Activated CD4-positive, alpha-beta T cell treated with anti-CD3 and anti-CD28 coated beads, Interleukin-2, amount 10 ng/mL, durations not matched to agents 24 days and 14 days (primary cell): Measurements from ENCODE around the gene HTRA1. TPM values are rescaled to one million over a fixed set of nuclear protein-coding genes. Genes with fewer than 3 reads are reported as not detected.

ENCODE experiments used
- DNase-seq: peaks from one replicate; pipeline ENCODE4 v3.0.0; 2022
- H3K27ac Mint-ChIP-seq: one replicate; pipeline ENCODE4 v1.8.0; 2022; ENCODE audit warnings: mild to moderate bottlenecking, mixed read lengths
- H3K27me3 Mint-ChIP-seq: one replicate; pipeline ENCODE4 v1.8.0; 2022; ENCODE audit warnings: mixed read lengths
- H3K36me3 Mint-ChIP-seq: one replicate; pipeline ENCODE4 v1.8.0; 2022; ENCODE audit warnings: low read depth, mild to moderate bottlenecking, mixed read lengths
- H3K4me1 Mint-ChIP-seq: one replicate; pipeline ENCODE4 v1.8.0; 2021; ENCODE audit warnings: mixed read lengths
- H3K4me3 Mint-ChIP-seq: one replicate; pipeline ENCODE4 v1.8.0; 2022; ENCODE audit warnings: mild to moderate bottlenecking, moderate library complexity, mixed read lengths
- H3K9me3 Mint-ChIP-seq: one replicate; pipeline ENCODE4 v1.8.0; 2021; ENCODE audit warnings: mixed read lengths
- intact Hi-C: fragments of 100-400 bp; cut with micrococcal nuclease; formaldehyde crosslinking; loops from one replicate; pipeline ENCODE4 v1.15.1; 2023
- total RNA-seq: library from RNA; stranded (reverse); gene quantifications from 2 replicates; pipeline ENCODE4 v1.2.3, GENCODE V29; 2022

Gene HTRA1
- total RNA-seq = not detected in 2 replicates

DNA sequence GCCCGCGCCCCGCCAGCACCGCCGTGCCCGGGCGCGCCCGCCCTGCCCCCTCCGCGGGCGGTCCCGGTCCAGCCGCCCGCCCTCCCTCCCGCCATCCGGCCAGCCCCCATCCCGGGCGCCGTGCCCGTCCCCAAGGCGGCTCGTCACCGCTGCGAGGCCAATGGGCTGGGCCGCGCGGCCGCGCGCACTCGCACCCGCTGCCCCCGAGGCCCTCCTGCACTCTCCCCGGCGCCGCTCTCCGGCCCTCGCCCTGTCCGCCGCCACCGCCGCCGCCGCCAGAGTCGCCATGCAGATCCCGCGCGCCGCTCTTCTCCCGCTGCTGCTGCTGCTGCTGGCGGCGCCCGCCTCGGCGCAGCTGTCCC, at the start of gene HTRA1:
Gene HTRA1, plus strand, starts transcription at position 187 of the 362 bp plus-strand sequence. Its CDS starts 100 bp downstream, at position 287.
- intact Hi-C loops = loop anchor here (10.0 kb wide), 1 partner anchor 103 kb away; the partner anchor contains the start of gene DMBT1
- H3K9me3 Mint-ChIP-seq = no peaks in the 10 kb centered on the region
- H3K27me3 Mint-ChIP-seq = peaks cover 71% of the 10 kb centered on the region
- H3K27ac Mint-ChIP-seq = no peak within 1 kb of the TSS
- peaks cover 2% of the 10 kb centered on the region for H3K4me1 Mint-ChIP-seq
- no peak for DNase-seq
- no peaks in the 10 kb centered on the region for H3K36me3 Mint-ChIP-seq
- peak within 1 kb of the TSS; percentile 60 for H3K4me3 Mint-ChIP-seq

GRCh38 chr10:122413327-122413726, 48.0 kb upstream of the HTRA1 start:
- Mint-ChIP-seq H3K36me3 (peaks cover 15% of the 10 kb centered on the region), H3K9me3 (no peaks in the 10 kb centered on the region), H3K4me1 (peaks cover 14% of the 10 kb centered on the region), H3K27me3 (peaks cover 7% of the 10 kb centered on the region), H3K4me3 (no peak overlapping the region), H3K27ac (no peak overlapping the region)
- intact Hi-C loops = no loop called here
- DNase-seq = no peak

- intact Hi-C loops = loop anchor here (1.0 kb wide), 1 partner anchor 42 kb away; no protein-coding TSS in a partner anchor
- peaks cover 2% of the 10 kb centered on the region for H3K27me3 Mint-ChIP-seq
- peaks cover 29% of the 10 kb centered on the region for H3K4me1 Mint-ChIP-seq
- no peak overlapping the region for H3K4me3 Mint-ChIP-seq
- H3K9me3 Mint-ChIP-seq = no peaks in the 10 kb centered on the region
- H3K27ac Mint-ChIP-seq = no peak overlapping the region
- DNase-seq = no peak
- H3K36me3 Mint-ChIP-seq = peaks cover 15% of the 10 kb centered on the region
Measured at GRCh38 chr10:122417667-122418066, 43.7 kb upstream of the HTRA1 start.

- intact Hi-C loops = no loop called here
- peaks cover 2% of the 10 kb centered on the region for H3K27me3 Mint-ChIP-seq
- no peak overlapping the region for H3K27ac Mint-ChIP-seq
- peaks cover 29% of the 10 kb centered on the region for H3K4me1 Mint-ChIP-seq
- H3K36me3 Mint-ChIP-seq = peaks cover 14% of the 10 kb centered on the region
- DNase-seq = no peak
- no peaks in the 10 kb centered on the region for H3K9me3 Mint-ChIP-seq
- no peak overlapping the region for H3K4me3 Mint-ChIP-seq
Measured at GRCh38 chr10:122419016-122419415, 42.3 kb upstream of the HTRA1 start.

DNA sequence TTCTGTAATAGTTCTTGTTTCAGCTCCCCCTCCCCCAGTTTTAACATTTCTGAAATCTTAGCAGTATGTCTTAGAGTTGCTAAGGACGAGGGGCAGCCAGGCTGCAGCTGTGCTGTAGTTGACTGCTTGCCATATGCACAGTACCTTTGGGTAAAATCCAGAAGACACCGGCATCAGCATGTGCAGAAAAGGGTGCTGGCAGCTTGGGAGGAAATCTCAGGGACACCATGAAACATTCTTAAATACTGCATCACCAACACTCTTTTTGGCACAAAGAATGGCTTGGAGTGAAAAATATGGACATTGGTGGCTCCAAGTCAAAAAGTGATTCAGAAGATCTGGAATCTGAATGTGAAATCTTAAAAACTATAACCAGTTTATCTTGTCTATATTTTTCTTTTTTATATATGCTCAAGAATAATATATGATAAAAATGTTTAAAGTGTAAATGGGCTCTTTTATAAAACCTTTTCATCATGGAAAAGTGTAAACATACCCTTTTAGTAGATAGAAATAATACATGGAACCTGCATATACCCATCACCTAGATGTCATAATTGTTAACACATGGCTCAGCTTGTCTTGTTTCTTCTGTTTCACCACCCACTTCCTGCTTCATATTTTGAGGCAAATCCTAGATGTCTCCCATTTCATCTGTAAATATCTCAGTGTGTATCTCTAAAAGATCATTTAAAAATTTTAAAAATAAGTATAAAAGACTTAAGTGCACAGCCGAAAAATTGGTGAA, 41.3 kb upstream of the HTRA1 start:
- Mint-ChIP-seq H3K9me3 (no peaks in the 10 kb centered on the region), H3K36me3 (peaks cover 10% of the 10 kb centered on the region), H3K27ac (no peak overlapping the region), H3K4me3 (no peak overlapping the region), H3K4me1 (peaks cover 27% of the 10 kb centered on the region), H3K27me3 (no peaks in the 10 kb centered on the region)
- intact Hi-C loops = no loop called here
- no peak for DNase-seq

- Mint-ChIP-seq H3K4me1 (peaks cover 27% of the 10 kb centered on the region), H3K4me3 (no peak overlapping the region), H3K9me3 (no peaks in the 10 kb centered on the region), H3K27me3 (no peaks in the 10 kb centered on the region), H3K36me3 (peaks cover 10% of the 10 kb centered on the region), H3K27ac (no peak overlapping the region)
- intact Hi-C loops = no loop called here
- DNase-seq = no peak
Measured at GRCh38 chr10:122420624-122421007, 40.7 kb upstream of the HTRA1 start.

GRCh38 chr10:122421054-122421625, 40.2 kb upstream of the HTRA1 start:
- no peaks in the 10 kb centered on the region for H3K27me3 Mint-ChIP-seq
- H3K36me3 Mint-ChIP-seq = peaks cover 5% of the 10 kb centered on the region
- peaks cover 26% of the 10 kb centered on the region for H3K4me1 Mint-ChIP-seq
- H3K9me3 Mint-ChIP-seq = no peaks in the 10 kb centered on the region
- no peak overlapping the region for H3K27ac Mint-ChIP-seq
- intact Hi-C loops = no loop called here
- no peak overlapping the region for H3K4me3 Mint-ChIP-seq
- DNase-seq = no peak

DNA sequence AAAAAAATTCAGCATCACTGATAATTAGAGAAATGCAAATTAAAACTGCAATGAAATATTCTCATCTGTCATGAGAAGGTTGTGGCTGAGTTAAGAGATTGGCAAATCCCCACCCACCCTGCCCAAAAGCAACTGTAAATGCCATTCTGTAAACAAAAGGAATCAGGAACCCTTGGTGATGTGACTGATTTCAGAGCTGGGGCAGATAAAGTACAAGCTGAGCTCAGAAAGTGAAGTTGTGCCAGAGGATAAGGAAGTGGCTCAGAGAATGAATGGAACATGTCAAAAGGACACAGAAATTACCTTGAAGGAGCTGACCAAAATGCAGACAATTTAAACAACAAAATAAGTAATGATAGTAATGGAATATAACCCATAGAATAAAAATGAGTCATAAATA, 39.6 kb upstream of the HTRA1 start:
- no peaks in the 10 kb centered on the region for H3K9me3 Mint-ChIP-seq
- H3K4me3 Mint-ChIP-seq = no peak overlapping the region
- no peak overlapping the region for H3K27ac Mint-ChIP-seq
- no peaks in the 10 kb centered on the region for H3K27me3 Mint-ChIP-seq
- intact Hi-C loops = no loop called here
- H3K36me3 Mint-ChIP-seq = peaks cover 4% of the 10 kb centered on the region
- H3K4me1 Mint-ChIP-seq = peaks cover 22% of the 10 kb centered on the region
- no peak for DNase-seq

- Mint-ChIP-seq H3K4me1 (peaks cover 19% of the 10 kb centered on the region), H3K4me3 (no peak overlapping the region), H3K27me3 (no peaks in the 10 kb centered on the region), H3K9me3 (no peaks in the 10 kb centered on the region), H3K27ac (no peak overlapping the region), H3K36me3 (peaks cover 2% of the 10 kb centered on the region)
- intact Hi-C loops = no loop called here
- no peak for DNase-seq
Measured at GRCh38 chr10:122422266-122422989, 38.9 kb upstream of the HTRA1 start.

DNA sequence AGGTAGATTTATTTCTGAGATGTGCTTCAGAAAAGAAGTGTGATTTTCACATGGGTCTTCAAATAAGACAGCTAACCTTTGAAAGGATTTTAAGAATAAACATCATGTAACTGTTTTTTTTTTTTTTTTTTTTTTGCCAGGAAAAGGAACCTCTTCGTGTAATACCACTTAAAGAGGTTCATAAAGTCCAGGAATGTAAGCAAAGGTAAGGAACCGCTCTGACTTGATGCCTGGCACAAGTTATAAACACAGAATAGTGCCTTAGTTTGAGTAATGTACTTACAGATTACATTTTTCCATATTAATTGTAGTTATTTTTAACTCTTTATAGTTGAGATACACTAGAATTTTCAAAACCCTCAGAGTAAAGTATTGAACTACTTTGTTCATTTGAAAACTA, 37.3 kb upstream of the HTRA1 start:
- intact Hi-C loops = no loop called here
- no peak overlapping the region for H3K27ac Mint-ChIP-seq
- DNase-seq = no peak
- H3K9me3 Mint-ChIP-seq = no peaks in the 10 kb centered on the region
- H3K36me3 Mint-ChIP-seq = no peaks in the 10 kb centered on the region
- no peaks in the 10 kb centered on the region for H3K27me3 Mint-ChIP-seq
- peaks cover 17% of the 10 kb centered on the region for H3K4me1 Mint-ChIP-seq
- H3K4me3 Mint-ChIP-seq = no peak overlapping the region

GRCh38 chr10:122426829-122427228, 34.5 kb upstream of the HTRA1 start:
- Mint-ChIP-seq H3K9me3 (no peaks in the 10 kb centered on the region), H3K27ac (no peak overlapping the region), H3K36me3 (no peaks in the 10 kb centered on the region), H3K4me3 (no peak overlapping the region), H3K27me3 (no peaks in the 10 kb centered on the region), H3K4me1 (peaks cover 8% of the 10 kb centered on the region)
- DNase-seq = no peak
- intact Hi-C loops = no loop called here

DNA sequence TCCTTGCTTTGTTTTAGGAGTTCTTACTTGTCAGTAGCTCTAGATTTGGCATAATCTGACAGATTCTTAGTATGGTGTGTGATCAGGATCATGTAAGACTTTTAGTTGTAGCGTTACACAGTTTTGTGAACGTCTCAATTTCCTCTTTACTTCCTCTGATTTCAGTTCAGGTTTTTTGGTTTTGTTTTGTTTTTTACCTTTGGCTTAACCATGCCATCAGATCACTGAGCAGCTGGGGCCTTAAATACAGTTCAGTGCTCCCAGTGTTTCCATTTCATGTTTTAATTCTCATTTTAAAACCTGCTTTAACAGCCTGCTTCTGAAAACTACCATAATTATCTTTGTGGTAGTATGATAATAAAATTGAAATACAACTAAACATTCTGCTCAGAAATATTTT, 34.1 kb upstream of the HTRA1 start:
- intact Hi-C loops = no loop called here
- no peaks in the 10 kb centered on the region for H3K36me3 Mint-ChIP-seq
- no peak for DNase-seq
- H3K9me3 Mint-ChIP-seq = no peaks in the 10 kb centered on the region
- no peak overlapping the region for H3K27ac Mint-ChIP-seq
- no peak overlapping the region for H3K4me3 Mint-ChIP-seq
- peaks cover 5% of the 10 kb centered on the region for H3K4me1 Mint-ChIP-seq
- no peaks in the 10 kb centered on the region for H3K27me3 Mint-ChIP-seq

DNA sequence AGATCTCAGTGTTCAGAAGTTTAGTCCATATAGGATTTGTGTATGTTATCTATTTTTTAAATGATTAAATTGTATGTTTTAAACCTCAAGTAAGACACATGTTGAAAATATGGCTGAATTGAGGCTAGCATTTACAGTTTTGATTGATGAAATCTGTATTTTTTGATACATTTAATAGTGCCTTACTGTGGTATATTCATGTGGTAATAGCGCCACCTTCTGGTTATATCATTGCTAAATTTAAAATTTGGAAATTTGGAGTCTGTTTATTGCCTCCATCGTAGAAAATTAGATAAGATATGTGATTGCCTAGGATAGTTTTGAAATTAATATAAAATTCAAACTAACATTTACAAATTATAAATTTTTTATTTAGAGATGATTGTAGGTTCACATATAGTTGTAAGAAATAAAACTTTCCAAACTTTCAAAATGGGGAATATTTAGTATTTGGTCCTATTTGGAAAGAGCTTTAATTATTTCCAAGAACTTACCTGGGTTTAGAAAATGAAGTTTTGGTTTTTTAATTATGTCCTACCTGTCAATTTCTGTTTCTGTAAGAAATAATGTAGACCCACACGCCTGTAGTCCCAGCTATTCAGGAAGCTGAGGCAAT, 26.0 kb upstream of the HTRA1 start:
- no peaks in the 10 kb centered on the region for H3K36me3 Mint-ChIP-seq
- intact Hi-C loops = loop anchor here (1.0 kb wide), 2 partner anchors 93 to 137 kb away; no protein-coding TSS in a partner anchor
- no peaks in the 10 kb centered on the region for H3K9me3 Mint-ChIP-seq
- H3K27ac Mint-ChIP-seq = no peak overlapping the region
- peak; percentile 64 for DNase-seq
- H3K27me3 Mint-ChIP-seq = peaks cover 1% of the 10 kb centered on the region
- no peak overlapping the region for H3K4me3 Mint-ChIP-seq
- no peaks in the 10 kb centered on the region for H3K4me1 Mint-ChIP-seq

- no peaks in the 10 kb centered on the region for H3K9me3 Mint-ChIP-seq
- H3K36me3 Mint-ChIP-seq = no peaks in the 10 kb centered on the region
- DNase-seq = no peak
- H3K4me3 Mint-ChIP-seq = no peak overlapping the region
- H3K27me3 Mint-ChIP-seq = peaks cover 9% of the 10 kb centered on the region
- H3K4me1 Mint-ChIP-seq = no peaks in the 10 kb centered on the region
- H3K27ac Mint-ChIP-seq = no peak overlapping the region
- intact Hi-C loops = no loop called here
Measured at GRCh38 chr10:122441961-122442360, 19.4 kb upstream of the HTRA1 start.
